ENCODE measurements around the gene RNF167.

DNA sequence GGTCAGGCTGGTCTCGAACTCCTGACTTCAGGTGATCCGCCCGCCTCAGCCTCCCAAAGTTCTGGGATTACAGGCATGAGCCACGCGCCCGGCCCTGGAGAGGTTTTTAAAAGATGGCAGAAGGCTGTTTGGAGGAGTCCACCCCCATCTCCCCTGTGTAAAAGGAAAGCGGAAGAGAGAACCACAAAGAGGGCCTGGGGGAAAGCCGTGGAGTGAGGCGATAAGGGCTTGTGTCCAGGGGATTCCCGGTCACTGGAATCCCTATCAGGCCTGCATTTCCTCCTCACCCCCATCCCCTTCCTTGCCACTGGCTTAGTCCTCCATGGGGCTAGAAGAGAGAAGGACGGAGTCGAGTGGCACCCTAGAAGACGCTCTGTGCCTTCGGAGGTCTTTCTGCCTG is 8.1 kb upstream of the RNF167 start, which contains the start of gene GP1BA:
- TF ChIP-seq NR2F6 (IDR thresholded peaks at IDR 0.05), result no peak
- no peak for TF ChIP-seq NR2F6 (CRISPR knock-in tag; IDR thresholded peaks at IDR 0.05)
- no peak for TF ChIP-seq ZSCAN9 (CRISPR knock-in tag; IDR thresholded peaks at IDR 0.05; ENCODE audit: borderline replicate concordance)
- TF ChIP-seq CCAR2 (optimal IDR thresholded peaks at IDR 0.05; ENCODE audit: low read depth, low read length), result no peak

Measured in HepG2 (cell line).